Hepatocyte (in vitro differentiated cells): ENCODE measurements around the gene ESPL1. TPM values are rescaled to one million over a fixed set of nuclear protein-coding genes. Genes with fewer than 3 reads are reported as not detected.

Source experiments
- DNase-seq: peaks from one replicate; pipeline ENCODE4 v3.0.0-alpha.2; 2016; ENCODE audit warnings: low spot score
- H2AFZ ChIP-seq: fragments of 200-600 bp; sonication (generic); 2 replicates; pipeline ENCODE4 v1.6.0; 2016; ENCODE audit warnings: antibody characterized with exemption, mild to moderate bottlenecking
- H3K27ac ChIP-seq: fragments of 200-600 bp; sonication (generic); 2 replicates; pipeline ENCODE4 v1.5.1; 2016; ENCODE audit warnings: mild to moderate bottlenecking
- H3K27me3 ChIP-seq: fragments of 200-600 bp; sonication (generic); 2 replicates; pipeline ENCODE4 v1.6.1; 2016
- H3K36me3 ChIP-seq: fragments of 200-600 bp; sonication (generic); replicated peaks from 2 replicates; pipeline ENCODE4 v1.5.1; 2016; ENCODE audit warnings: low read depth; ENCODE audit not compliant: insufficient read depth
- H3K4me1 ChIP-seq: fragments of 200-600 bp; sonication (generic); 2 replicates; pipeline ENCODE4 v1.5.1; 2016; ENCODE audit warnings: mild to moderate bottlenecking, moderate library complexity; ENCODE audit not compliant: insufficient read depth
- H3K4me2 ChIP-seq: fragments of 200-600 bp; sonication (generic); 2 replicates; pipeline ENCODE4 v1.6.0; 2016
- H3K4me3 ChIP-seq: fragments of 200-600 bp; sonication (generic); 2 replicates; pipeline ENCODE4 v1.5.1; 2016; ENCODE audit warnings: mild to moderate bottlenecking
- H3K79me2 ChIP-seq: fragments of 200-600 bp; sonication (generic); 2 replicates; pipeline ENCODE4 v1.6.0; 2017; ENCODE audit warnings: mild to moderate bottlenecking
- H3K9me2 ChIP-seq: fragments of 200-600 bp; sonication (generic); replicated peaks from 2 replicates; pipeline ENCODE4 v1.6.0; 2017; ENCODE audit warnings: mild to moderate bottlenecking; ENCODE audit not compliant: insufficient read depth
- H3K9me3 ChIP-seq: fragments of 200-600 bp; sonication (generic); 2 replicates; pipeline ENCODE4 v1.5.1; 2016; ENCODE audit warnings: low read depth, mild to moderate bottlenecking
- H4K20me1 ChIP-seq: fragments of 200-600 bp; sonication (generic); 2 replicates; pipeline ENCODE4 v1.6.0; 2016; ENCODE audit warnings: mild to moderate bottlenecking; ENCODE audit not compliant: insufficient read depth, poor library complexity, severe bottlenecking
- CTCF ChIP-seq: fragments of 200-600 bp; sonication (generic); IDR thresholded peaks from 2 replicates; pipeline ENCODE4 v1.5.1; 2016; ENCODE audit warnings: antibody characterized with exemption, mild to moderate bottlenecking; ENCODE audit not compliant: poor library complexity
- EZH2 ChIP-seq: fragments of 200-600 bp; sonication (generic); IDR thresholded peaks from 2 replicates; pipeline ENCODE4 v1.6.1; 2016; ENCODE audit warnings: antibody characterized with exemption, mild to moderate bottlenecking, borderline replicate concordance
- EZH2phosphoT487 ChIP-seq: fragments of 200-600 bp; sonication (generic); IDR thresholded peaks from one replicate; pipeline ENCODE4 v1.6.1; 2018; ENCODE audit warnings: antibody characterized with exemption, mild to moderate bottlenecking, low read depth, moderate library complexity; ENCODE audit not compliant: unreplicated experiment, severe bottlenecking
- WGBS: methylation state at CpG from one replicate; pipeline ENCODE4 v1.1.6; 2016; ENCODE audit warnings: low lambda C conversion rate; ENCODE audit errors: missing lambda C conversion rate; 5-methylcytosine and 5-hydroxymethylcytosine counted together
- polyA plus RNA-seq: library from polyadenylated mRNA; unstranded; fragments of >200 nt; fragmentation: Nextera tagmentation; extraction: Ambion mirVana; gene quantifications from 2 replicates; pipeline ENCODE4 v1.2.1, GENCODE V29; 2016
- total RNA-seq: library from RNA; depleted of rRNA; stranded (reverse); fragments of >200 nt; gene quantifications from 2 replicates; pipeline ENCODE4 v1.2.3, GENCODE V29; 2014

Gene ESPL1
- total and polyA plus RNA-seq, 2 experiments from 2014 or later = 5.8 to 7.6 TPM

GRCh38 chr12:53276511-53276910 is 8.4 kb downstream of the ESPL1 start:
- H3K9me2 ChIP-seq = no peaks in the 10 kb centered on the region
- DNase-seq = no peak
- no peak overlapping the region for H3K27ac ChIP-seq
- H3K9me3 ChIP-seq = no peaks in the 10 kb centered on the region
- no peaks in the 10 kb centered on the region for H3K36me3 ChIP-seq
- no peaks in the 10 kb centered on the region for H4K20me1 ChIP-seq
- no peak overlapping the region for H3K4me2 ChIP-seq
- H3K27me3 ChIP-seq = no peaks in the 10 kb centered on the region
- H3K79me2 ChIP-seq = no peaks in the 10 kb centered on the region
- WGBS = 97% methylated on average over 11 of the region's 11 CpGs
- no peaks in the 10 kb centered on the region for H3K4me1 ChIP-seq
- no peak overlapping the region for H3K4me3 ChIP-seq
- TF ChIP-seq CTCF (no peak), EZH2 (no peak), EZH2phosphoT487 (no peak)
- no peak overlapping the region for H2AFZ ChIP-seq

- no peak for DNase-seq
- TF ChIP-seq EZH2 (no peak), EZH2phosphoT487 (no peak), CTCF (no peak)
- Histone ChIP-seq H3K9me2 (no peaks in the 10 kb centered on the region), H3K79me2 (no peaks in the 10 kb centered on the region), H3K9me3 (no peaks in the 10 kb centered on the region), H3K36me3 (no peaks in the 10 kb centered on the region), H3K27me3 (no peaks in the 10 kb centered on the region), H3K4me1 (no peaks in the 10 kb centered on the region), H3K4me3 (no peak overlapping the region), H3K4me2 (no peak overlapping the region), H3K27ac (no peak overlapping the region), H2AFZ (no peak overlapping the region), H4K20me1 (no peaks in the 10 kb centered on the region)
- 86% methylated on average over 9 of the region's 9 CpGs for WGBS
Measured at GRCh38 chr12:53277981-53278380, 9.9 kb downstream of the ESPL1 start.

DNA sequence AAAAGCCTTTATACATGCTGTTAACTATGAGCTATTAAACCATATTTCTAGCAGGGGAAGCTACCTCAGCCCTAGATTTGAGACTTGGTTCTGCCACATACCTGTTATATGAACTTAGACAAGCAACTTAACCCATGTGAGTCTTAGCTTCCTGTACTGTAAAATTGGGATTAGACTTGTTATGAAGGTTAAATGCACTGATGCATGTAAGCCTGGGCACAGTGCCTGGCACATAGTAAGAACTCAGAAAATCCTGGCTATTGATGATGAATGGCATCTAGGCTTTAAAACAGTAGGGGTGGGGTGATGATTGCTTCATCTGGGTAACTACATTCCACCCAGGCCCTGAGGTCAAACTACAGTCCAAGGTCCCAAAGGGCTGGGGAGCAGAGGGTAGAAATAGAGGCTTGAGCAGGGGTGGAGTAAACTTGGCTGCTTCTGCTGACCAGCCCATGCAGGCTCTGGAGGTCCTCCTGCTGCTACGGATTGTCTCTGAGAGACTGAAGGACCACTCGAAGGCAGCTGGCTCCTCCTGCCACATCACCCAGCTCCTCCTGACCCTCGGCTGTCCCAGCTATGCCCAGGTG is 11.3 kb downstream of the ESPL1 start:
- Histone ChIP-seq H3K27me3 (no peaks in the 10 kb centered on the region), H2AFZ (no peak overlapping the region), H3K4me1 (no peaks in the 10 kb centered on the region), H3K4me3 (no peak overlapping the region), H3K79me2 (no peaks in the 10 kb centered on the region), H4K20me1 (no peaks in the 10 kb centered on the region), H3K36me3 (no peaks in the 10 kb centered on the region), H3K27ac (no peak overlapping the region), H3K4me2 (peak overlapping the region; percentile 36), H3K9me2 (no peaks in the 10 kb centered on the region), H3K9me3 (no peaks in the 10 kb centered on the region)
- no peak for TF ChIP-seq CTCF
- no peak for TF ChIP-seq EZH2phosphoT487
- TF ChIP-seq EZH2 = no peak
- 91% methylated on average over 3 of the region's 3 CpGs for WGBS
- DNase-seq = no peak
